ENCODE measurements around the gene GPX3. TPM values are rescaled to one million over a fixed set of nuclear protein-coding genes. Genes with fewer than 3 reads are reported as not detected.

The GPX3 gene
- total and polyA plus RNA-seq, 8 donors: 70.5 to 828 (median 302) TPM

GRCh38 chr5:151033217-151033934 lies 13.0 kb downstream of the GPX3 start:
- WGBS, 5 donors: 90 to 96% (median 95%) methylated on average over 13 to 14 of the region's 14 CpGs
- Histone ChIP-seq H3K27me3 (no peaks in the 10 kb centered on the region), H3K4me1 (peaks cover 9 to 28% (median 11%) of the 10 kb centered on the region in 4 donors), H3K4me3 (no peak overlapping the region), H3K27ac (peak overlapping the region in 1 of 5 donors; percentile 16), H3K36me3 (peaks cover 80 to 100% (median 98%) of the 10 kb centered on the region in 4 donors), H3K9me3 (no peaks in the 10 kb centered on the region)
- TF ChIP-seq POLR2A (IDR thresholded peaks at IDR 0.05) (no peak), EP300 (IDR thresholded peaks at IDR 0.05) (no peak), CTCF (IDR thresholded peaks at IDR 0.05) (no peak), POLR2AphosphoS5 (IDR thresholded peaks at IDR 0.05) (no peak)
- DNase-seq: no peak
- intact Hi-C loops (cut with DNase I; ENCODE audit: low total_unique reads): no loop called here

- WGBS, 5 donors: 91 to 94% (median 93%) methylated on average over 19 of the region's 19 CpGs
- no peaks in the 10 kb centered on the region for H3K9me3 ChIP-seq
- H3K36me3 ChIP-seq: peaks cover 77 to 100% (median 98%) of the 10 kb centered on the region in 4 donors
- DNase-seq: no peak
- no peak overlapping the region for H3K27ac ChIP-seq
- peaks cover 13 to 37% (median 19%) of the 10 kb centered on the region in 4 donors for H3K4me1 ChIP-seq
- no peaks in the 10 kb centered on the region for H3K27me3 ChIP-seq
- TF ChIP-seq CTCF (IDR thresholded peaks at IDR 0.05): no peak
- no peak for TF ChIP-seq POLR2AphosphoS5 (IDR thresholded peaks at IDR 0.05)
- no peak for TF ChIP-seq EP300 (IDR thresholded peaks at IDR 0.05)
- TF ChIP-seq POLR2A (IDR thresholded peaks at IDR 0.05): no peak
- H3K4me3 ChIP-seq: no peak overlapping the region
- intact Hi-C loops (cut with DNase I; ENCODE audit: low total_unique reads): no loop called here
Observed at GRCh38 chr5:151034422-151035379, 14.3 kb downstream of the GPX3 start.

- intact Hi-C loops (cut with DNase I; ENCODE audit: low total_unique reads): no loop called here
- DNase-seq: no peak
- no peaks in the 10 kb centered on the region for H3K9me3 ChIP-seq
- TF ChIP-seq CTCF (IDR thresholded peaks at IDR 0.05) (no peak), EP300 (IDR thresholded peaks at IDR 0.05) (no peak), POLR2A (IDR thresholded peaks at IDR 0.05) (no peak), POLR2AphosphoS5 (IDR thresholded peaks at IDR 0.05) (no peak)
- no peaks in the 10 kb centered on the region for H3K27me3 ChIP-seq
- WGBS, 5 donors: 88 to 94% (median 88%) methylated on average over 6 of the region's 6 CpGs
- H3K27ac ChIP-seq: peak overlapping the region in 1 of 5 donors; percentile 73
- H3K4me1 ChIP-seq: peaks cover 13 to 39% (median 16%) of the 10 kb centered on the region in 4 donors
- no peak overlapping the region for H3K4me3 ChIP-seq
- peaks cover 69 to 100% (median 98%) of the 10 kb centered on the region in 4 donors for H3K36me3 ChIP-seq
Observed at GRCh38 chr5:151036556-151036955, 16.2 kb downstream of the GPX3 start.

All from stomach (tissue), 9 donors.